Activated CD4-positive, alpha-beta T cell treated with anti-CD3 and anti-CD28 coated beads, Interleukin-2, amount 50 U/mL, for 16 hours (primary cell): ENCODE data around the gene XPNPEP1.

Experiments used
- DNase-seq: peaks from one replicate; pipeline ENCODE4 v3.0.0-alpha.2; 2020

XPNPEP1 gene

GRCh38 chr10:109892117-109892516 is 31.2 kb downstream of the XPNPEP1 start:
- no peak for DNase-seq

- no peak for DNase-seq
Observed at GRCh38 chr10:109891105-109891504, 32.2 kb downstream of the XPNPEP1 start.

DNA sequence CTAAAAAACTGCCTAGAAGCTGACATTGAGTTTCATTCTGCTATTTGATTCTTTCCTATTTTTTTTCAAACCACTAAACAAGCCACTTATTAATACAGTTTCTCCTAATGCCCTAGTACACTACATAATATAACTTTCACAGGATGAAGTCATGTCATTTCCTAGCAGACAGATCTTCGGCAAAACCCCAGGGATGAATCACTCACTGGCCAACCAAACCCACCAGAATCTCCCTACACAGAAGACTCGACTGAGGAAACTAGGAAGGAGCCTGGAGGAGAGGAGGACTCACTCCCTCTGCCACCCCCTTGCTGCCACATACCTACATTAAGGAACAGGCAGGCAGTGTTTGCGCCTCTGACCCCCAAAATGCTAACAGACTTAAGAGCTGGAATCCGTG is 33.4 kb downstream of the XPNPEP1 start:
- peak; percentile 42 for DNase-seq

GRCh38 chr10:109887776-109888175 is 35.5 kb downstream of the XPNPEP1 start:
- DNase-seq: no peak

- DNase-seq: no peak
Observed at GRCh38 chr10:109887243-109887642, 36.1 kb downstream of the XPNPEP1 start.

DNA sequence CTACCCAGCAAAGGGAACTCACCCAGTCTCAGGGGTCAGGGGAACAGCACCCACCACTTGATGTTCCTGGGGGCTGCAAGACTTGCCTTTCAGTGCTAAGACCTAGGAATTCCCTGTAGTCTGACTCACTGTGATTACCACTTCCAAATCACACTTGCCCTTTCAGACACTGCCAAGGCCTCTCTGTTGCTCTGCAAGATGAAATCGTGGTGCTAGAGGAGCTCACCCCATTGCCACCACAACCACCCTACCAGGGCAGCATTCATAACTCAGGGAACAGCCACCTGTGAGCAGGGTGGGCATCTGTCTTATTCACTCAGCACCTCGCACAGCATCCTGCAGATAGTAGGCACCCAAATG is 36.5 kb downstream of the XPNPEP1 start:
- DNase-seq: no peak

GRCh38 chr10:109886037-109886780 is 37.1 kb downstream of the XPNPEP1 start:
- DNase-seq: peak; percentile 42

DNA sequence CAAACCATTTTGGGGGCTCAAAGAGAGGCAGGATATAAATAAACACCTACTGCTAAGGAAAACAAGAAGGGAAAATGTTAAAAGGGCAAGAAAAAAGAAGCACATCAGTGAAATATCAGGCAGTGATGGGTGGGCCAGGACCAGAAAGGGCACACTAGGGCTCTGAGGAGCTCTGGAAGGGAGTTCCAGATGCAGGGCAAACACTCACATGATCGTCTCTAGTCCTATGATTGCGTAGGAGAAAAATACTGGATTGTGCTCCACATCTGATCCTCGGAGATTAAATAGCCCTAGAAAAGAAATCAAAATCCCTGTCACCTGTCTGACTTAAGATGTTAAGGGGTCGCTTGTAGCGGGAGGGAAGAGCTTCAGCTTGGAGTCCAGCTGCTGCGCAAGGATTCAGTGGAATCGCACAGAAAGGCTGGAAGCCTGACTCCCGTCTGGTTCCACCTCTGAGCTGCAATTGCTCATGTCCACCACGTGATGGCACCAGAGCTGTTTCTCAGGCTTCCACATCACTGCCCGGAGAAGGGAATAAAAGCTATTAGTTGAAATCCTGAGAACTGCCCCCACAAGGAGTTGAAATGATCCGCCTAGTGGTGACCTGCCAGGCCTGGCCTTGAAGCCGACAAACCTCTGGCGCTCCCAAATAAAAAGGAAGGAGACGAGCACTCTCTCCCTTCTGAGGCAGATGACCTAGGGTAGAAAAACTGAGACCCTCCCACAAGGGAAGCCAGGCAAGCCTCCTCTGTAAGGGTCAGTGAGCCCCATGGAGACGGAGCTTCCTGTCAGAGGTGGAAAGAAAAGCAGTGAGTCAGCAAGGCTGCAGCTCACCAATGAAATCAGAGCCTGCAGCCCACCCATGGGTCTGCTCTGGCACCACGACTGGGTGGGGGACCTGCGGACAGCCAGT is 39.2 kb downstream of the XPNPEP1 start:
- DNase-seq: peak; percentile 70

- no peak for DNase-seq
Observed at GRCh38 chr10:109882251-109883057, 40.9 kb downstream of the XPNPEP1 start.

DNA sequence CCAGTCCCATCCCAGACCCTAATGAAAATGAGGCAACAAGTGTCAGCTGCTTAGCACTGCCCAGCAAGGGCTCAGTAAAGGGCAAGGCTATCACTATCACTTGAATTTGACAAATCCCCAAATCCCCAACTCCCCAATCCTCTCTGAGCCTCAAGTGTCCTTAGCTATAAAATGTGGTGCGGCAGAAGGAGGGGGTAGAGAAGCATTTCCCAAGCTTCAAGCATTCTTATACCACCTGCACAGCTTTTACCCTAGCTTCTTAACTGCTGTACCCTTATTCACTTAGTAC is 41.6 kb downstream of the XPNPEP1 start:
- no peak for DNase-seq

DNA sequence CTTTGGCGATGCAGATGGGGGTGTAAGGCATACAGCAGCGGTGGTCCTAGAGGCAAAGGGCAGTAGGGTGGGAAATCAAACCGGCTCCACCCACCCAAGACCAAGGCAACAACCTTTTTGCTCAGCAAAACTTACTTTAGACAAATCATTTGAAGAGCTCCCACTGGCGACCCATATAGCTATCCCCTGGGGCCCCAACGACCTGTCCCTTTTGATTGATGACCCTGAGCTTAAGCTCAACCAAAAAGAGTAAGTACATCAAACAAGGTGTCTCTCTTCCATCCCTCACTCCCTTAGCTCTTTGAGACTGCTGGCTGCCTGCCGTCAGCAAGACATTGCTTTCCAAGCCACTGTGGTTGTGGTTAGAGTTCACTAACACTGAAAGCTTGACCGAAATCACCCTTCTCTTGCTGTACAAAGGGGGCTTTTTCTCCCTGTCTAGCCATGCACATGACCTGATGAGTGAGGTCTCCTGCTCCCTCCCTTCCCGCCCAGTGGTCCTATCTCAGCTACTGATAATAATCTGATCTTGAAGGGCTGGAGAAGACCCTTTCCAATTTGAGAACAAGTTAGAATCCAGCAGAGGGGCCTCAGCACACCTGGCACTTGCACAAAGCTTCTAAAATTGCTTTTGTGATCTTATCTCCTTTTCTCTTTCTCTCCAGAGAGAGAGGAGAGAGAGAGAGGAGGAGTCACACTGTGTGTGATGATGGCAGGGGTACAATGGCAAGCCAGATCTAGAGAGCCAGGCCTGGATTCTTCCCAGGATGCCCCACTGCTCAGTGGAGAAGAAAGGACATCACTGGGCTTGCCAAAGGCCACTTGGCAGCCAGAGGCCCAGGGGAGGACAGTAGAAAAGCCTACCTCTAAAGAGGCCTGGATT is 42.2 kb downstream of the XPNPEP1 start:
- DNase-seq: no peak

DNA sequence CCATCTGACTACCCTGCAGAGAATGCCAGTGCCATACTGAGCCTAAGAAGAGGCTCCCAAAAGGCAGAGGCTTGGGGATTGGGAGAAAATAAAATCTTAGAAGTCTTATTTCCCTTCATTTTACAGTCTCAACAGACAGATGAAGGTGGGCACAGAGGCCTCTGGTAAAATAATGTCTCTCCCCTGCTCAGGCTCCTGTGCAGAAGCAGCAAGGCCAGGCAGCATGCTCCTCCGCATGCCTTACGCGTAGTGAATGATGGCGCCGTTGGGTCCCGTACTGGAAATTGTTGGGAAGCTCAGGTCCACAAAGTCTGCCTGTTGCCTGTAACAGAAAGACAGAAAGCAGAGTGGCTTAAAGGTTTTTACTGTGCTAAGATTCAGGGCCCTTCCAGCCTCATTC is 45.8 kb downstream of the XPNPEP1 start:
- DNase-seq: no peak

DNA sequence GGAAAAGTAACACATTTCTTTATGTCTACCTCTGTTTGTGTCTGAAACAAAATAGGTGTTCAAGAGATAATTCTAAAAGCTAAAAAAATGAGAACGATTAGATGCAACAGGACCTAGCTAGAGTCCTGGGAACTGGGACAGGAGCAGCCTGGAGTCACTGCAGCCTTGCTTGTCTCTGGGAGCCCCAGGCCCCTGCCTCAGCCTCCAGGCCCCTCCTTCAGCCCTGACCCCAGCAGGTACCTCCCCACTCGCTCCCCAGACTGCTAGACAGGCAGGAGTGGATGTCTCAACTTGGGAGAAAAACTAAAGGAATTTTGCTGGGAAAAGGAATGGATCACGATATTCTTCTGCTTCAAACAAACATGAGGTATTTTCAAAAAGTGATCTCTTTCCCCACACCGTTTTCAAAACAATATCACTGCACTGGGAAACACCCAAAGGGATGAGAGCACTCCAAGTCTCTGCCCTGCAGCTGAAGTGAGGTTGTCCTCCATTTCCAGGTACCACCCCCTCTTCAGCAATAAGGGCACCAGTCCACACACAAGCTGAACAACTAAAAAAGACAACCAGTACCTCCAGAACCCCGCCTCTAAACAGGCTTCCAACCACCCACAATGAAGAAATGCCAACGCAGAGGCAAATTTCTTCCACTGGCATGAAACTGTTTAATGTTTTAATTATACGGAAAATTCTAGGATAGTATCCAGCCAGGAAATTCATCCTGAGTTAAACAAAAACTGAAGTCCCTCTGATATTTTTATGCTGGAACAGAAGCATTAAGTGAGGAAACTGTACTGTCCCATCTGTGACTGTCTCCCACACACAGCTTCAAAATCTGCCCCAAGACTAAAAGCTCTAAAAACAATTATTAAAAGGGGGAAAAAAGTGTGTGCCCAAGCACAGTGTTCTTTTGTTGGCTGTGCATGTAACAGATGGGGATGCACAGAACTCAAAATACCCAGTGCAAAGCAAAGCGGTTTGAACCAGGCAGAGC is 47.2 kb downstream of the XPNPEP1 start:
- DNase-seq: no peak

GRCh38 chr10:109875151-109875568 is 48.2 kb downstream of the XPNPEP1 start:
- DNase-seq: no peak

GRCh38 chr10:109871476-109871875 is 51.8 kb downstream of the XPNPEP1 start:
- no peak for DNase-seq

DNA sequence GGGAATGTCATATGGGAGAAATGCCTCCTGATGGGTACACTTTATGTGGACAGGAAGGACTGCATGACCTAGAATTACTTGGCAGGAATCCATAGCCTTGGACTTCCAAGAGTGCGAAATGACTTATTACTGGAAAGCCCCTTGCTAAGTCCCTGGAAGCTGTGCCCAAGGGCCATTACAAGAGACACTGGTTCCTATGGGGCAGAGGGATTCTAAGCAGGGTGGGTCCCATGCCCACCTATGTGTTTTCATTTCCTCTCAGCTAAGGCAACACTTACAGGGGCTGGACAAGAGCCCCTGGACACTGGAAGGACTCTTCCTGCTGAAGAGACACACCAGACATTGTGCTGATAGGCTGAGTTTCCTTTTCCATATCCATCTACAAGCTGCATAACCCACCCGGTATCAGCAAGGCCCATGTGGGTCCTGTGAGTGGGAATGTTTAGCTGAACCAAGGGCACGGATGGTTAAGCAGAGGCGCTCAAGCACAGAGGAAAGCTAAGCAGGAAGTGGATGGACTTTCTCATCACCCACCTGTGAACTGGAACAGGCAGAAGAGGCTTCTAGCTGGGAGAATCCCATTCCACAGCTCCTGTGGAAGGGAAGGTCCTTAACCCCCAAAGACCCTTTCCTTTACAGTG is 56.2 kb downstream of the XPNPEP1 start:
- DNase-seq: no peak

GRCh38 chr10:109866168-109866994 is 56.9 kb downstream of the XPNPEP1 start:
- DNase-seq: peak; percentile 7

DNA sequence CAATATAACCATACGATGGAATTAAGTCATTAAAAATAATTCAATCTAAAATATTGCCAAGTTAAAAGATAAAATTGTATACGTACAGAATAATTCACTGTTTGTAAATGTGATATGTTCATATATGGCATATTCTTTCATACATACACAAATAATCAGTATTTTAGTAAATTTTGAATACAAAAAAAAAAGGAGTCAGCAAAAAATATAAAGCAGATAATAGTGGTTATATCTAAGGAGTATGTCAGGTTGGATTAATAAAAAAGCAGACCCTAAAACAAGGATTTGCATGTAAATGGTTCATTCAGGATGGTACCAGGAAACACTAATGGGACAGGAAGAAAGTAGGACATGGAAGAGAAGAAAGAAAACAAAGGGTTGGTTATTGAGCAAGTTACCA is 59.5 kb downstream of the XPNPEP1 start:
- no peak for DNase-seq

DNA sequence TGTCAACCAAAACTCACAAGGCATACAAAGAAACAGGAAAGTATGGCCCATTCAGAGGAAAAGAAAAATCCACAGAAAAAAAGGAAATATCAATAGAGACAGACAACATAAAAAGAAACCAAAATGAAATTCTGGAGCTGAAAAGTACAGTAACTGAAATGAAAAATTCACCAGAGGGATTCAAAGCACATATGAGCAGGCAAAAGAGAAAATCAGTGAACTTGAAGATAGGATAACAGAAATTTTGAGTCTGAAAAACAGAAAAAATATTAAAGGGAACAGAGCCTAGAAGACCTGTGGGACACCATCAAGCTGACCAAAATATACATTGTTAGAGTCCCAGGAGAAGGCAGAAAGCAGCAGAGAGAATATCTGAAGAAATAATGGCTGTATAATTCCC is 60.6 kb downstream of the XPNPEP1 start:
- no peak for DNase-seq

DNA sequence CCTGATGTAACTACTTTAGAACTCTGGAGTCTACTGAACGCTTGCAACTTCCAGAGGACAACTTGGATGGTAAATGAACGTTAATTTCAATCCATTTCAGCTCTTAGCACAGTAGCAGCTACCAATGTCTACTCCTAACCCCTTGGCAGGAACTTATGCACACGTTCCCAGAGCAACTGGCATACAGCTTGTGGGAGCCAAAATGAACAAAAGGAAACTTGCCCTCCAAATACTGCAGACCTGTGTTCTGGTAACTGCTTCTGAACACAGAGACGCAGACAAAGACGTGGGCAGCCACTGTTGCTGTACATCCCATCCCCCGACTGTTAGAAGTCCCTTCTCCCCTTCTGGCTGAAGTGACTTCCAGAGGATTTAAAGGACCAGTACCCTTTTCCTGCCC is 61.3 kb downstream of the XPNPEP1 start:
- no peak for DNase-seq
